Nephron (organoid): ENCODE data around the gene TTC23.

ENCODE experiments used
- H3K27ac Mint-ChIP-seq, 3 experiments: 2 replicates each; pipeline ENCODE4 v1.8.0; 2020; ENCODE audit warnings: mixed read lengths in 3 of 3, mild to moderate bottlenecking in 2 of 3, moderate library complexity in 1 of 3
- H3K27me3 Mint-ChIP-seq: 2 replicates; pipeline ENCODE4 v1.8.0; 2021; ENCODE audit warnings: low read depth, mild to moderate bottlenecking, moderate library complexity, mixed read lengths
- H3K36me3 Mint-ChIP-seq: 2 replicates; pipeline ENCODE4 v1.8.0; 2020; ENCODE audit warnings: low read depth, mixed read lengths
- H3K4me1 Mint-ChIP-seq: 2 replicates; pipeline ENCODE4 v1.8.0; 2020; ENCODE audit warnings: mixed read lengths
- H3K4me3 Mint-ChIP-seq, 3 experiments: 2 replicates each; pipeline ENCODE4 v1.8.0; 2020; ENCODE audit warnings: mild to moderate bottlenecking in 3 of 3, mixed read lengths in 3 of 3, moderate library complexity in 2 of 3
- H3K9me3 Mint-ChIP-seq: 2 replicates; pipeline ENCODE4 v1.8.0; 2020; ENCODE audit warnings: mixed read lengths
- CTCF ChIP-seq, 3 experiments: fragments of 200-600 bp; sonication (generic); IDR thresholded peaks; one replicate each; pipeline ENCODE4 v1.5.0; 2021; ENCODE audit warnings: antibody characterized with exemption in 3 of 3; ENCODE audit not compliant: unreplicated experiment in 3 of 3

The TTC23 gene

GRCh38 chr15:99134317-99134821 lies 115.0 kb downstream of the TTC23 start:
- no peaks in the 10 kb centered on the region for H3K27me3 Mint-ChIP-seq
- peaks cover 14% of the 10 kb centered on the region for H3K4me1 Mint-ChIP-seq
- H3K36me3 Mint-ChIP-seq, result peaks cover 46% of the 10 kb centered on the region
- H3K27ac Mint-ChIP-seq, result no peak overlapping the region
- no peak for TF ChIP-seq CTCF (IDR thresholded peaks at IDR 0.05; ENCODE audit: unreplicated experiment in 3 of 3)
- no peak overlapping the region for H3K4me3 Mint-ChIP-seq
- no peaks in the 10 kb centered on the region for H3K9me3 Mint-ChIP-seq

DNA sequence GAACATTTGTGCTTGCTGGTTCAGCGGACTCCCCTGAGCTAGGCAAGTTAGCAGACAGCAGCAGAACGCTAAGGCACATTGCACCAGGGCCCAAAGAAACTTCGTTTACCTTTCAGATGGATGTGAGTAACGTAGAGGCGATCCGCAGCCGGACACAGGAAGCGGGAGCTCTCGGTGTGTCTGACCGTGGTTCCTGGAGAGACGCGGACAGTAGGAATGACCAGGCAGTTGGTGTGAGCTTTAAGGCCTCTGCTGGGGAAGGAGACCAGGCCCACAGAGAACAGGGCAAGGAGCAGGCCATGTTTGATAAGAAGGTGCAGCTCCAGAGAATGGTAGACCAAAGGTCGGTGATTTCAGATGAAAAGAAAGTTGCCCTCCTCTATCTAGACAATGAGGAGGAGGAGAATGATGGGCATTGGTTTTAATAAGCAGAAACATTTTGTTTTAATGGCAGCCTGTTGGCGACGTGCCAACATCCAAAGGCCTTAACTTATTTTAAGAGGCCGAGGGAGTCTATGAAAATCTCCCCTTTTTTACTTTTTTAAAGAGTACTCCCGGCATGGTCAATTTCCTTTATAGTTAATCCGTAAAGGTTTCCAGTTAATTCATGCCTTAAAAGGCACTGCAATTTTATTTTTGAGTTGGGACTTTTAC lies 116.6 kb downstream of the TTC23 start:
- Mint-ChIP-seq H3K36me3 (peaks cover 50% of the 10 kb centered on the region), H3K27me3 (no peaks in the 10 kb centered on the region), H3K27ac (no peak overlapping the region), H3K4me3 (no peak overlapping the region), H3K9me3 (no peaks in the 10 kb centered on the region), H3K4me1 (peaks cover 14% of the 10 kb centered on the region)
- no peak for TF ChIP-seq CTCF (IDR thresholded peaks at IDR 0.05; ENCODE audit: unreplicated experiment in 3 of 3)

GRCh38 chr15:99132122-99132521 lies 117.3 kb downstream of the TTC23 start:
- Mint-ChIP-seq H3K9me3 (no peaks in the 10 kb centered on the region), H3K27ac (no peak overlapping the region), H3K27me3 (no peaks in the 10 kb centered on the region), H3K4me3 (no peak overlapping the region), H3K36me3 (peaks cover 44% of the 10 kb centered on the region), H3K4me1 (peaks cover 14% of the 10 kb centered on the region)
- TF ChIP-seq CTCF (IDR thresholded peaks at IDR 0.05; ENCODE audit: unreplicated experiment in 3 of 3), result no peak

GRCh38 chr15:99131441-99132023 lies 117.8 kb downstream of the TTC23 start:
- no peaks in the 10 kb centered on the region for H3K27me3 Mint-ChIP-seq
- no peaks in the 10 kb centered on the region for H3K9me3 Mint-ChIP-seq
- peaks cover 14% of the 10 kb centered on the region for H3K4me1 Mint-ChIP-seq
- peaks cover 40% of the 10 kb centered on the region for H3K36me3 Mint-ChIP-seq
- no peak overlapping the region for H3K4me3 Mint-ChIP-seq
- H3K27ac Mint-ChIP-seq, result no peak overlapping the region
- no peak for TF ChIP-seq CTCF (IDR thresholded peaks at IDR 0.05; ENCODE audit: unreplicated experiment in 3 of 3)

GRCh38 chr15:99130765-99131440 lies 118.5 kb downstream of the TTC23 start:
- peak overlapping the region in 1 of 3 experiments; percentile 3 for H3K27ac Mint-ChIP-seq
- TF ChIP-seq CTCF (IDR thresholded peaks at IDR 0.05; ENCODE audit: unreplicated experiment in 3 of 3), result no peak
- H3K4me3 Mint-ChIP-seq, result no peak overlapping the region
- peaks cover 36% of the 10 kb centered on the region for H3K36me3 Mint-ChIP-seq
- no peaks in the 10 kb centered on the region for H3K27me3 Mint-ChIP-seq
- H3K9me3 Mint-ChIP-seq, result no peaks in the 10 kb centered on the region
- peaks cover 14% of the 10 kb centered on the region for H3K4me1 Mint-ChIP-seq
